K562 (cell line): Measurements from ENCODE around the gene FARSA. TPM values are rescaled to one million over a fixed set of nuclear protein-coding genes. Genes with fewer than 3 reads are reported as not detected.

Experiments used
- ATAC-seq: fragments of 200-7000 bp; cut with Tn5 transposase; 3 replicates; pipeline ENCODE4 v1.9.1; 2020; ENCODE audit warnings: moderate library complexity
- BruUV-seq: library from RNA; stranded (reverse); fragments of 400-500 nt; replicated peaks from 2 replicates; lab custom pipeline; 2021; lab: Mats Ljungman, UMichigan
- CTCF ChIA-PET: fragments of 300-600 bp; formaldehyde crosslinking; extraction: SDS; loops from one replicate; lab custom pipeline; 2021; ENCODE audit warnings: low intra/inter-chr PET ratio; lab: Yijun Ruan, JAX
- POLR2A ChIA-PET: fragments of 300-600, 350-650 bp; sonication (Branson Sonifier 250); formaldehyde crosslinking; extraction: SDS; loops from one replicate; lab custom pipeline; 2021; ENCODE audit warnings: antibody characterized with exemption, inconsistent platforms; lab: Yijun Ruan, JAX
- DNase-seq, 4 experiments: peaks; one replicate each; pipeline versions ENCODE4 v3.0.0 to v3.0.0-alpha.2; 2011 to 2018; ENCODE audit warnings: low spot score in 3 of 4, mixed read lengths in 3 of 4; ENCODE audit errors: extremely low read depth in 1 of 4
- FAIRE-seq: peaks from 2 replicates; lab custom pipeline; 2011; peaks lifted over from hg19 to GRCh38; lab: Jason Lieb, UNC
- H2AFZ ChIP-seq: 2 replicates; pipeline ENCODE4 v1.6.0; 2011; ENCODE audit warnings: low read depth, low read length, control low read depth, inconsistent platforms
- H3K27ac ChIP-seq: fragments of 200-600 bp; 3 replicates; pipeline ENCODE4 v1.8.0; 2011; ENCODE audit warnings: low read depth, mild to moderate bottlenecking, control low read depth, inconsistent platforms, low read length, moderate library complexity, mixed read lengths; ENCODE audit errors: extremely low read depth
- H3K27me3 ChIP-seq, 2 experiments: fragments of 300-600 bp in 1 of 2; 2 replicates in 1 of 2; 3 replicates in 1 of 2; pipeline versions ENCODE4 v1.6.0 to v1.8.0; 2011; ENCODE audit warnings: inconsistent platforms in 2 of 2, low read length in 2 of 2, mild to moderate bottlenecking in 1 of 2, mixed read lengths in 1 of 2, moderate library complexity in 1 of 2; ENCODE audit not compliant: control insufficient read depth in 2 of 2, insufficient read depth in 2 of 2
- H3K36me3 ChIP-seq: fragments of 300-600 bp; 3 replicates; pipeline ENCODE4 v1.8.0; 2011; ENCODE audit warnings: mild to moderate bottlenecking, low read length, inconsistent platforms; ENCODE audit not compliant: control insufficient read depth, insufficient read depth
- H3K4me1 ChIP-seq, 2 experiments: fragments of 200-600 bp in 1 of 2; replicated peaks in 1 of 2; 2 replicates in 1 of 2; 3 replicates in 1 of 2; pipeline versions ENCODE4 v1.5.1 to v1.8.0; 2011; ENCODE audit warnings: inconsistent platforms in 2 of 2, low read length in 2 of 2, mild to moderate bottlenecking in 1 of 2, mixed read lengths in 1 of 2, moderate library complexity in 1 of 2; ENCODE audit not compliant: control insufficient read depth in 2 of 2, insufficient read depth in 2 of 2
- H3K4me2 ChIP-seq: 2 replicates; pipeline ENCODE4 v1.6.1; 2011; ENCODE audit warnings: low read length, control low read depth, inconsistent platforms, mixed read lengths; ENCODE audit not compliant: insufficient read depth
- H3K4me3 ChIP-seq: fragments of 200-600 bp; sonication (generic), shearing (Covaris generic); 2 replicates; pipeline ENCODE4 v1.5.1; 2016; ENCODE audit warnings: control low read depth, inconsistent platforms
- H3K79me2 ChIP-seq: fragments of 200-600 bp; 3 replicates; pipeline ENCODE4 v1.8.0; 2011; ENCODE audit warnings: low read length, inconsistent platforms; ENCODE audit not compliant: control insufficient read depth, insufficient read depth
- H3K9ac ChIP-seq, 2 experiments: 2 replicates each; pipeline versions ENCODE4 v1.6.0 to v1.6.1; 2011; ENCODE audit warnings: low read depth in 2 of 2, low read length in 2 of 2, control low read depth in 1 of 2, inconsistent platforms in 1 of 2, mild to moderate bottlenecking in 1 of 2, mixed read lengths in 1 of 2; ENCODE audit not compliant: insufficient read depth in 1 of 2
- H3K9me1 ChIP-seq: one replicate; pipeline ENCODE4 v1.6.0; 2011; ENCODE audit warnings: inconsistent platforms, mild to moderate bottlenecking, low read length, moderate library complexity; ENCODE audit not compliant: control insufficient read depth, insufficient read depth
- H3K9me3 ChIP-seq: replicated peaks from 2 replicates; pipeline ENCODE4 v1.5.1; 2011; ENCODE audit warnings: low read depth, low read length, inconsistent platforms; ENCODE audit not compliant: control insufficient read depth, insufficient read depth
- H4K20me1 ChIP-seq: replicated peaks from 2 replicates; pipeline ENCODE4 v1.6.1; 2011; ENCODE audit warnings: low read length, inconsistent platforms, mixed read lengths; ENCODE audit not compliant: control insufficient read depth, insufficient read depth
- RFX5 ChIP-seq: IDR thresholded peaks from 2 replicates; pipeline ENCODE4 v1.6.1; 2011; ENCODE audit warnings: low read depth, mild to moderate bottlenecking, improper control_type of control experiment, low read length
- SAFB2 ChIP-seq: fragments of 200-400 bp; formaldehyde crosslinking; IDR thresholded peaks from 2 replicates; pipeline ENCODE4 v1.6.1; 2018; ENCODE audit warnings: borderline replicate concordance, low read length, low read depth, moderate library complexity; ENCODE audit not compliant: severe bottlenecking
- WGBS: fragments of 100-300 bp; shearing (Covaris generic); methylation state at CpG from one replicate; pipeline ENCODE4 v1.1.6; 2016; ENCODE audit warnings: low coverage, mixed read lengths; ENCODE audit not compliant: insufficient coverage; ENCODE audit errors: missing lambda C conversion rate; 5-methylcytosine and 5-hydroxymethylcytosine counted together
- in situ Hi-C: fragments of 300-500 bp; cut with MboI; formaldehyde crosslinking; loops from 4 replicates; pipeline ENCODE4 v1.15.0; 2018; ENCODE audit warnings: inconsistent platforms, mixed read lengths
- intact Hi-C: fragments of 100-400 bp; cut with micrococcal nuclease; formaldehyde crosslinking; loops from 2 replicates; pipeline ENCODE4 v1.14.2; 2022
- polyA plus RNA-seq, 8 experiments: library from polyadenylated mRNA; depleted of rRNA in 4 of 8; stranded (reverse) in 5 of 8; unstranded in 3 of 8; fragments of >200 nt; fragmentation: Nextera tagmentation in 2 of 8; fragmentation: Illumina TruSeq in 1 of 8; extraction: Ambion mirVana in 2 of 8; extraction: Trizol in 1 of 8; gene quantifications; 2 replicates each; pipeline versions ENCODE4 v1.2.1 to v1.2.3, GENCODE V29; 2011 to 2014; ENCODE audit warnings: inconsistent platforms in 1 of 8, missing spikeins in 1 of 8
- total RNA-seq, 7 experiments: library from RNA; depleted of rRNA in 6 of 7; stranded (reverse); fragments of >200 nt in 6 of 7; fragmentation: Illumina TruSeq in 2 of 7; extraction: Trizol in 2 of 7; gene quantifications; 2 replicates each; pipeline versions ENCODE4 v1.2.1 to v1.2.3, GENCODE V29; 2011 to 2021; ENCODE audit warnings: low replicate concordance in 1 of 7
- TF ChIP-seq, protein P1 (sequence below): fragments of 150-350 bp; IDR thresholded peaks from 2 replicates; pipeline ENCODE4 v1.6.1; 2014; ENCODE audit warnings: low read depth, mild to moderate bottlenecking, low read length, borderline replicate concordance

The FARSA gene
- total and polyA plus RNA-seq, 9 of the 15 experiments (the other 6 are each of a cell fraction or from before 2014, with no cell fraction given): 25.2 to 237 (median 89.6) TPM

DNA sequence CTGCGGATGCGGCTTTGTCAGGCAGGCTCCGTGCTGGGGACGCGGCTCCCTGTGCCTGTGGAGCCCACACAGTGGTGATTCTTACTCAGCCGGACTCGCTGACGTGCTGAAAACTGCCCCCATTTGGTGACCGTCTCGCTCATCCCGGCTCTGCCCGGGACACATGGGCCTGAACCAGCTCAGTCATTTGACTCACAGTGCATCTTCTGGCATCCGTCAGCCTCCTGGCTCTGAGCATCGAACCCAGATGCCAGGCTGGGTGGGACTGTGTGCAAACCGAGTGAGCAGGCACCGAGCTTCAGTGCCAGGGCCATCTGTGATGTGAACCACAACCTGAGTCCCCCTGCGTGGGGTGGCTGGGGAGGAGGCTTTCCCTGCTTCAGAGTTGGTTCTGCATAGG is 37.1 kb downstream of the FARSA start (continued):
- TF ChIP-seq, protein P1, sequence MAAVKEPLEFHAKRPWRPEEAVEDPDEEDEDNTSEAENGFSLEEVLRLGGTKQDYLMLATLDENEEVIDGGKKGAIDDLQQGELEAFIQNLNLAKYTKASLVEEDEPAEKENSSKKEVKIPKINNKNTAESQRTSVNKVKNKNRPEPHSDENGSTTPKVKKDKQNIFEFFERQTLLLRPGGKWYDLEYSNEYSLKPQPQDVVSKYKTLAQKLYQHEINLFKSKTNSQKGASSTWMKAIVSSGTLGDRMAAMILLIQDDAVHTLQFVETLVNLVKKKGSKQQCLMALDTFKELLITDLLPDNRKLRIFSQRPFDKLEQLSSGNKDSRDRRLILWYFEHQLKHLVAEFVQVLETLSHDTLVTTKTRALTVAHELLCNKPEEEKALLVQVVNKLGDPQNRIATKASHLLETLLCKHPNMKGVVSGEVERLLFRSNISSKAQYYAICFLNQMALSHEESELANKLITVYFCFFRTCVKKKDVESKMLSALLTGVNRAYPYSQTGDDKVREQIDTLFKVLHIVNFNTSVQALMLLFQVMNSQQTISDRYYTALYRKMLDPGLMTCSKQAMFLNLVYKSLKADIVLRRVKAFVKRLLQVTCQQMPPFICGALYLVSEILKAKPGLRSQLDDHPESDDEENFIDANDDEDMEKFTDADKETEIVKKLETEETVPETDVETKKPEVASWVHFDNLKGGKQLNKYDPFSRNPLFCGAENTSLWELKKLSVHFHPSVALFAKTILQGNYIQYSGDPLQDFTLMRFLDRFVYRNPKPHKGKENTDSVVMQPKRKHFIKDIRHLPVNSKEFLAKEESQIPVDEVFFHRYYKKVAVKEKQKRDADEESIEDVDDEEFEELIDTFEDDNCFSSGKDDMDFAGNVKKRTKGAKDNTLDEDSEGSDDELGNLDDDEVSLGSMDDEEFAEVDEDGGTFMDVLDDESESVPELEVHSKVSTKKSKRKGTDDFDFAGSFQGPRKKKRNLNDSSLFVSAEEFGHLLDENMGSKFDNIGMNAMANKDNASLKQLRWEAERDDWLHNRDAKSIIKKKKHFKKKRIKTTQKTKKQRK: no peak

- Histone ChIP-seq H3K27me3 (no peaks in the 10 kb centered on the region), H4K20me1 (peaks cover 5% of the 10 kb centered on the region; the same call in 1 of the 2 replicates), H3K4me1 (peaks cover 4 to 44% of the 10 kb centered on the region in 2 experiments; a peak in 4 of 5 replicates), H2AFZ (no peak overlapping the region), H3K9ac (peak overlapping the region in 1 of 2 experiments; percentile 65; a peak in 2 of 4 replicates), H3K79me2 (peaks cover 13% of the 10 kb centered on the region), H3K36me3 (peaks cover 52% of the 10 kb centered on the region; the same call in 2 of the 3 replicates), H3K4me2 (no peak overlapping the region), H3K4me3 (no peak overlapping the region), H3K9me3 (no peaks in the 10 kb centered on the region), H3K27ac (no peak overlapping the region), H3K9me1 (no peaks in the 10 kb centered on the region)
- intact Hi-C loops: no loop called here
- in situ Hi-C loops: no loop called here
- TF ChIP-seq RFX5 (no peak), SAFB2 (no peak)
- BruUV-seq: no TSS peak
- FAIRE-seq (no peak), ATAC-seq (no peak), DNase-seq (no peak)
- CTCF ChIA-PET: no interaction called here
- WGBS: 93% methylated on average over 5 of the region's 5 CpGs
- POLR2A ChIA-PET: interaction anchor here (0.6 to 1.2 kb wide), 4 partner anchors 9 to 49 kb away, joined by 3 to 8 read pairs (median 4); no protein-coding TSS in a partner anchor
These were observed 39.9 kb downstream of the FARSA start for GRCh38 chr19:12893582-12893981.
